Activated CD4-positive, CD25-positive, alpha-beta regulatory T cell treated with anti-CD3 and anti-CD28 coated beads, Interleukin-2, amount 50 U/mL, for 16 hours (primary cell): ENCODE measurements around the gene MTMR12.
"Not testable (repeated sequence)": the region's sequence is repeated elsewhere in the genome, so short reads cannot be mapped to it uniquely, and the experiment has no call there.

Experiments used
- DNase-seq: peaks from one replicate; pipeline ENCODE4 v3.0.0-alpha.2; 2020; ENCODE audit warnings: low read depth, low spot score

Gene MTMR12

GRCh38 chr5:32299059-32299677, 13.6 kb downstream of the MTMR12 start:
- no peak for DNase-seq

- no peak for DNase-seq
These were observed 14.7 kb downstream of the MTMR12 start for GRCh38 chr5:32298059-32298415.

- no peak for DNase-seq
These were observed 15.3 kb downstream of the MTMR12 start for GRCh38 chr5:32297181-32298058.

GRCh38 chr5:32295966-32296772, 16.6 kb downstream of the MTMR12 start:
- DNase-seq: not testable (repeated sequence)

- no peak for DNase-seq
These were observed 21.1 kb downstream of the MTMR12 start for GRCh38 chr5:32291591-32291990.

- no peak for DNase-seq
These were observed 21.8 kb downstream of the MTMR12 start for GRCh38 chr5:32290922-32291321.

- DNase-seq: not testable (repeated sequence)
These were observed 22.2 kb downstream of the MTMR12 start for GRCh38 chr5:32290501-32290900.

GRCh38 chr5:32289986-32290385, 22.8 kb downstream of the MTMR12 start:
- DNase-seq: not testable (repeated sequence)

- not testable (repeated sequence) for DNase-seq
These were observed 24.6 kb downstream of the MTMR12 start for GRCh38 chr5:32288135-32288534.

- not testable (repeated sequence) for DNase-seq
These were observed 25.2 kb downstream of the MTMR12 start for GRCh38 chr5:32287525-32287924.

- no peak for DNase-seq
These were observed 27.1 kb downstream of the MTMR12 start for GRCh38 chr5:32285510-32286138.

- no peak for DNase-seq
These were observed 29.0 kb downstream of the MTMR12 start for GRCh38 chr5:32283539-32284377.

GRCh38 chr5:32283061-32283460, 29.7 kb downstream of the MTMR12 start:
- DNase-seq: no peak

- no peak for DNase-seq
These were observed 30.1 kb downstream of the MTMR12 start for GRCh38 chr5:32282633-32283032.

GRCh38 chr5:32281378-32282133, 31.2 kb downstream of the MTMR12 start:
- not testable (repeated sequence) for DNase-seq

GRCh38 chr5:32280656-32281081, 32.1 kb downstream of the MTMR12 start:
- no peak for DNase-seq

GRCh38 chr5:32279786-32280185, 33.0 kb downstream of the MTMR12 start:
- no peak for DNase-seq

- DNase-seq: no peak
These were observed 33.5 kb downstream of the MTMR12 start for GRCh38 chr5:32279223-32279622.

GRCh38 chr5:32278406-32278805, 34.3 kb downstream of the MTMR12 start:
- no peak for DNase-seq

- no peak for DNase-seq
These were observed 34.9 kb downstream of the MTMR12 start for GRCh38 chr5:32277798-32278197.
